Measurements from ENCODE around the gene CD83. TPM values are rescaled to one million over a fixed set of nuclear protein-coding genes. Genes with fewer than 3 reads are reported as not detected.

The CD83 gene
- total and polyA plus RNA-seq, 2 of the 8 experiments (the other 6 are each of a cell fraction or from before 2014, with no cell fraction given) = 4.6 to 8.5 TPM

DNA sequence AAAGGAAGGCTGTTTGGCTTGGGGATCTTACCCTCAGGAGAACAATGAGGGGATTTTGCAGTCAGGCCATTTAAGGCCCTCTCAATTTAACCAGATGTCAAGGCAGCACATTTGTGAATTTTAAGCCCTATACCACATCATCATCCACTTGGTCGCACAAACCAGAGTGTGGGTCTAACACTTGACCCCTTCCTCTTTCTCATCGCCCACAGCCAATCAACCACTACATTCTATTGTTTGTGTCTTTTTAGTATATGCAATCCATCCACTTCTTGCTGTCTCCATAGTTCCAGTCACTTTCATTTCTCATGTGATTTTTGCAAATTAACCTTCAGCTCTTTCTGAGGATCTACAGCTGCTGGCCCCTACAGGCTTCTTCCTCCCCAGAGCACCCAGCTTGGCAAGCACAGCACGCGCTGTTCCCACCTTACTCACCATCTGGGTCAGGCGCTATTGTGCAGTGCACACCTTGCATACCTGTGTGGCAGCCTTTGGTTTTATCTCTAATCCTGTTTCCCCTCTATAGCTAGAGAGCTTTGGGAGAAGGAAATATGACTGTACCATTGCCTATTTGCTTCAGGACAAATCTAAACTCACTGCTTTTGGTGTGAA, 32.3 kb upstream of the CD83 start (continued):
- TF ChIP-seq BACH1 (IDR thresholded peaks at IDR 0.05; ENCODE audit: low read length) = no peak
- no peak for TF ChIP-seq CHD1 (IDR thresholded peaks at IDR 0.05; ENCODE audit: low read depth, low read length)
- TF ChIP-seq JUN (IDR thresholded peaks at IDR 0.05; ENCODE audit: low read depth, low read length) = no peak
- no peak for TF ChIP-seq MAX (IDR thresholded peaks at IDR 0.05)
- no peak for TF ChIP-seq EGR1 (IDR thresholded peaks at IDR 0.05; ENCODE audit: borderline replicate concordance, low read depth, low read length)
